Breast epithelium (tissue), 4 donors: ENCODE data around the gene PPTC7. TPM values are rescaled to one million over a fixed set of nuclear protein-coding genes. Genes with fewer than 3 reads are reported as not detected.
A peak's percentile ranks its signal among the peaks of the same experiment; 100 is the strongest.

Experiments
- DNase-seq, 2 donors: peaks; one replicate each; pipeline ENCODE4 v3.0.0-alpha.2; 2019; ENCODE audit warnings: low spot score in 2 of 2
- H3K27ac ChIP-seq, 2 donors: fragments of 200-600 bp; sonication (generic) in 1 of 2; one replicate each; pipeline ENCODE4 v1.5.1; 2016 to 2019; ENCODE audit warnings: mild to moderate bottlenecking in 1 of 2
- H3K27me3 ChIP-seq, 2 donors: fragments of 200-600 bp; sonication (generic) in 1 of 2; one replicate each; pipeline versions ENCODE4 v1.5.1 to v1.6.0; 2017 to 2019; ENCODE audit warnings: control low read depth in 1 of 2, mild to moderate bottlenecking in 1 of 2
- H3K36me3 ChIP-seq: fragments of 200-600 bp; one replicate; pipeline ENCODE4 v1.5.1; 2019
- H3K4me1 ChIP-seq, 2 donors: fragments of 200-600 bp; sonication (generic); one replicate each; pipeline ENCODE4 v1.5.1; 2016 to 2019; ENCODE audit warnings: control low read depth in 1 of 2
- H3K4me3 ChIP-seq, 3 donors: fragments of 200-600 bp; sonication (generic); 1 replicate in 2 of 3; 2 replicates in 1 of 3; pipeline ENCODE4 v1.5.1; 2016 to 2019; ENCODE audit warnings: mild to moderate bottlenecking in 3 of 3, moderate library complexity in 2 of 3
- H3K9me3 ChIP-seq, 2 donors: fragments of 200-600 bp; sonication (generic) in 1 of 2; one replicate each; pipeline ENCODE4 v1.5.1; 2016 to 2019; ENCODE audit warnings: control low read depth in 1 of 2
- POLR2A ChIP-seq: fragments of 450-650 bp; IDR thresholded peaks from one replicate; pipeline ENCODE4 v1.6.1; 2016; ENCODE audit warnings: antibody characterized with exemption, mild to moderate bottlenecking, moderate library complexity
- POLR2AphosphoS5 ChIP-seq, 3 donors: sonication (generic); formaldehyde crosslinking; IDR thresholded peaks; one replicate each; pipeline ENCODE4 v1.6.1; 2017; ENCODE audit warnings: antibody characterized with exemption in 3 of 3
- intact Hi-C: fragments of 100-400 bp; cut with DNase I; formaldehyde crosslinking; loops from one replicate; pipeline ENCODE4 v1.15.1; 2023; ENCODE audit warnings: low total_unique reads
- total RNA-seq, 3 donors: library from RNA; depleted of rRNA; stranded (reverse); fragments of >200 nt; gene quantifications; one replicate each; pipeline ENCODE4 v1.1.0, GENCODE V29; 2016
- TF ChIP-seq, protein P1 (sequence below), 3 donors: fragments of 450-650 bp; IDR thresholded peaks; one replicate each; pipeline ENCODE4 v1.5.1; 2016 to 2017; ENCODE audit warnings: antibody characterized with exemption in 3 of 3, mild to moderate bottlenecking in 3 of 3, moderate library complexity in 3 of 3

PPTC7 gene
- total RNA-seq, 3 donors from 2014 or later, result 21.6 to 31.9 (median 26.7) TPM

GRCh38 chr12:110508071-110508586 is 75.0 kb downstream of the PPTC7 start:
- Histone ChIP-seq H3K4me3 (no peak overlapping the region), H3K27me3 (no peaks in the 10 kb centered on the region), H3K27ac (no peak overlapping the region), H3K4me1 (no peaks in the 10 kb centered on the region), H3K36me3 (no peaks in the 10 kb centered on the region), H3K9me3 (no peaks in the 10 kb centered on the region)
- intact Hi-C loops, result no loop called here
- no peak for DNase-seq
- TF ChIP-seq, protein P1, sequence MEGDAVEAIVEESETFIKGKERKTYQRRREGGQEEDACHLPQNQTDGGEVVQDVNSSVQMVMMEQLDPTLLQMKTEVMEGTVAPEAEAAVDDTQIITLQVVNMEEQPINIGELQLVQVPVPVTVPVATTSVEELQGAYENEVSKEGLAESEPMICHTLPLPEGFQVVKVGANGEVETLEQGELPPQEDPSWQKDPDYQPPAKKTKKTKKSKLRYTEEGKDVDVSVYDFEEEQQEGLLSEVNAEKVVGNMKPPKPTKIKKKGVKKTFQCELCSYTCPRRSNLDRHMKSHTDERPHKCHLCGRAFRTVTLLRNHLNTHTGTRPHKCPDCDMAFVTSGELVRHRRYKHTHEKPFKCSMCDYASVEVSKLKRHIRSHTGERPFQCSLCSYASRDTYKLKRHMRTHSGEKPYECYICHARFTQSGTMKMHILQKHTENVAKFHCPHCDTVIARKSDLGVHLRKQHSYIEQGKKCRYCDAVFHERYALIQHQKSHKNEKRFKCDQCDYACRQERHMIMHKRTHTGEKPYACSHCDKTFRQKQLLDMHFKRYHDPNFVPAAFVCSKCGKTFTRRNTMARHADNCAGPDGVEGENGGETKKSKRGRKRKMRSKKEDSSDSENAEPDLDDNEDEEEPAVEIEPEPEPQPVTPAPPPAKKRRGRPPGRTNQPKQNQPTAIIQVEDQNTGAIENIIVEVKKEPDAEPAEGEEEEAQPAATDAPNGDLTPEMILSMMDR (IDR thresholded peaks at IDR 0.05), result no peak
- TF ChIP-seq POLR2AphosphoS5 (IDR thresholded peaks at IDR 0.05) (no peak), POLR2A (no peak)

DNA sequence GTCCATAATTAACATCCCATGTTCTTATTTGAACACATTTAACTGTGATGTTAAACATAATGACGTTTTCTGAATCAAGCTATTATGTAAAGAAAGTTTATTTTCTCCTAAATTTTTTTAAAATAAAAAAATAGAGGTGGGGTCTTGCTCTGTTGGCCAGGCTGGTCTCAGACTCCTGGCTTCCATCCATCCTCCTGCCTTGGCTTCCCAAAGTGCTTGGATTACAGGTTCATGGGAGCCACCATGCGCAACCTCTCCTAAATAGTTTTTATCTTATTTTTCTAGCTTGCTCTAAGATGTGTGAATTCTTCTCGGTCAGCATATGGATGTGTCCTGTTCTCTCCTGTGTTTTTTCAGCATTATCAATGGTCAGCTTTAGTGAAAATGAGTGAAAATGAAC is 77.8 kb downstream of the PPTC7 start:
- Histone ChIP-seq H3K27me3 (no peaks in the 10 kb centered on the region), H3K4me1 (peaks cover 0 to 3% of the 10 kb centered on the region in 2 donors), H3K9me3 (no peaks in the 10 kb centered on the region), H3K4me3 (no peak overlapping the region), H3K27ac (no peak overlapping the region), H3K36me3 (no peaks in the 10 kb centered on the region)
- TF ChIP-seq, protein P1 (IDR thresholded peaks at IDR 0.05), result no peak
- TF ChIP-seq POLR2AphosphoS5 (IDR thresholded peaks at IDR 0.05) (no peak), POLR2A (no peak)
- no peak for DNase-seq
- intact Hi-C loops, result no loop called here

DNA sequence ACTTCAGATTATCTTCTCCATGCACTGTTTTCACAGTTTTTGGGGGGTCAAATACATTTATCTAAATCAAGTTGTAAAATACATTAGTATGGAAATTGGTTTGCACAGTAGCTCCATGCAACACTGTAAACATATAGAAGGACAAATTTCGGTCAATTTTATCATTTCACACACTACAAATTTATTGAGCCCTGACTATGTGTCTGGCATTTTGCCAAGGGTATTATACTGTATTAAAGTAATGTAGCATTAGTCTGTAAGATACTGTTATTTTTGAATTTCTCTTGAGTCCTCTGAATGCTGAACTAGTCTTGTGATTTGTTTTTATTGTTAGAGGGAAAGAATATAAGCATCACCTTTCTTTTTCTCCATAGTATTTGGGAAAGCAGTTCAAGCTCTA is 79.7 kb downstream of the PPTC7 start:
- no peak overlapping the region for H3K27ac ChIP-seq
- peaks cover 0 to 3% of the 10 kb centered on the region in 2 donors for H3K4me1 ChIP-seq
- DNase-seq, result no peak
- H3K4me3 ChIP-seq, result no peak overlapping the region
- intact Hi-C loops, result no loop called here
- TF ChIP-seq POLR2A, result no peak
- no peak for TF ChIP-seq POLR2AphosphoS5 (IDR thresholded peaks at IDR 0.05)
- TF ChIP-seq, protein P1 (IDR thresholded peaks at IDR 0.05), result no peak
- H3K9me3 ChIP-seq, result no peaks in the 10 kb centered on the region
- H3K27me3 ChIP-seq, result no peaks in the 10 kb centered on the region
- H3K36me3 ChIP-seq, result no peaks in the 10 kb centered on the region

GRCh38 chr12:110501752-110502738 is 81.1 kb downstream of the PPTC7 start, which contains the start of the genes RAD9B and VPS29:
RAD9B (plus strand) TSS chr12:110502331; CDS start chr12:110502338, 7 bp downstream.
VPS29 (minus strand) TSS chr12:110502111; CDS start chr12:110502051, 60 bp downstream.
- Histone ChIP-seq H3K27me3 (no peaks in the 10 kb centered on the region), H3K36me3 (no peaks in the 10 kb centered on the region), H3K4me3 (peak within 1 kb of the TSS; percentile 85 to 100 (median 90)), H3K4me1 (peaks cover 0 to 3% of the 10 kb centered on the region in 2 donors), H3K9me3 (no peaks in the 10 kb centered on the region), H3K27ac (peak within 1 kb of the TSS; percentile 86 to 95)
- peak; percentile 97 to 98 for DNase-seq
- TF ChIP-seq, protein P1 (IDR thresholded peaks at IDR 0.05), result no peak
- peak; percentile 93 to 98 (median 97) for TF ChIP-seq POLR2AphosphoS5 (IDR thresholded peaks at IDR 0.05)
- peak; percentile 85 for TF ChIP-seq POLR2A
- intact Hi-C loops, result no loop called here

- no peaks in the 10 kb centered on the region for H3K36me3 ChIP-seq
- peaks cover 0 to 3% of the 10 kb centered on the region in 2 donors for H3K4me1 ChIP-seq
- peak in 1 of 2 donors; percentile 61 for DNase-seq
- TF ChIP-seq POLR2AphosphoS5 (IDR thresholded peaks at IDR 0.05) (no peak), POLR2A (no peak)
- TF ChIP-seq, protein P1 (IDR thresholded peaks at IDR 0.05), result no peak
- intact Hi-C loops, result no loop called here
- no peaks in the 10 kb centered on the region for H3K9me3 ChIP-seq
- H3K27me3 ChIP-seq, result no peaks in the 10 kb centered on the region
- peak overlapping the region; percentile 86 to 95 for H3K27ac ChIP-seq
- peak overlapping the region; percentile 85 to 100 (median 90) for H3K4me3 ChIP-seq
Measured at GRCh38 chr12:110501399-110501751, 81.7 kb downstream of the PPTC7 start.
